HG03045 (cell line): ENCODE results near the gene SDC4.
A peak's percentile ranks its signal among the peaks of the same experiment; 100 is the strongest.

Experiments used
- ATAC-seq: cut with Tn5 transposase; IDR thresholded peaks from one replicate; pipeline ENCODE4 v1.9.1; 2021; ENCODE audit warnings: mild to moderate bottlenecking, moderate library complexity; ENCODE audit not compliant: unreplicated experiment

SDC4 gene

GRCh38 chr20:45347936-45348778 is at the start of gene SDC4:
TSS of gene SDC4 (minus strand) at chr20:45348424. CDS start at chr20:45348384, 40 bp downstream.
- no peak for ATAC-seq

- no peak for ATAC-seq
Measured at GRCh38 chr20:45395114-45395415, 46.8 kb upstream of the SDC4 start.

GRCh38 chr20:45394221-45395113 is 46.2 kb upstream of the SDC4 start:
- no peak for ATAC-seq

- ATAC-seq = no peak
Measured at GRCh38 chr20:45392733-45393132, 44.5 kb upstream of the SDC4 start.

- no peak for ATAC-seq
Measured at GRCh38 chr20:45391559-45391958, 43.3 kb upstream of the SDC4 start.

GRCh38 chr20:45390931-45391330 is 42.7 kb upstream of the SDC4 start:
- ATAC-seq = no peak

GRCh38 chr20:45387274-45387673 is 39.0 kb upstream of the SDC4 start:
- ATAC-seq = no peak

- ATAC-seq = no peak
Measured at GRCh38 chr20:45378191-45378590, 30.0 kb upstream of the SDC4 start, which contains the start of gene TP53TG5. TSS of gene TP53TG5 (minus strand) at chr20:45378325. CDS start at chr20:45378236, 89 bp downstream.

- ATAC-seq = no peak
Measured at GRCh38 chr20:45377269-45377668, 29.0 kb upstream of the SDC4 start.

GRCh38 chr20:45374966-45375365 is 26.7 kb upstream of the SDC4 start:
- no peak for ATAC-seq

- ATAC-seq = no peak
Measured at GRCh38 chr20:45374101-45374467, 25.9 kb upstream of the SDC4 start.

GRCh38 chr20:45373353-45374100 is 25.3 kb upstream of the SDC4 start:
- ATAC-seq = peak; percentile 74

GRCh38 chr20:45372646-45373352 is 24.6 kb upstream of the SDC4 start:
- ATAC-seq = no peak

- ATAC-seq = no peak
Measured at GRCh38 chr20:45372241-45372640, 24.0 kb upstream of the SDC4 start.

- no peak for ATAC-seq
Measured at GRCh38 chr20:45370571-45371160, 22.4 kb upstream of the SDC4 start.

GRCh38 chr20:45368221-45368980 is 20.2 kb upstream of the SDC4 start:
- peak; percentile 74 for ATAC-seq

GRCh38 chr20:45367126-45367525 is 18.9 kb upstream of the SDC4 start:
- ATAC-seq = no peak

- no peak for ATAC-seq
Measured at GRCh38 chr20:45366631-45367030, 18.4 kb upstream of the SDC4 start.

GRCh38 chr20:45366192-45366591 is 18.0 kb upstream of the SDC4 start:
- no peak for ATAC-seq
